HL-60 (cell line): Measurements from ENCODE around the gene SLC18B1.

Experiments used
- GABPA ChIP-seq: IDR thresholded peaks from 2 replicates; pipeline ENCODE4 v1.6.1; 2012; ENCODE audit warnings: low read depth
- POLR2AphosphoS5 ChIP-seq: IDR thresholded peaks from 2 replicates; pipeline ENCODE4 v1.6.1; 2012; ENCODE audit warnings: low read depth
- REST ChIP-seq: IDR thresholded peaks from 2 replicates; pipeline ENCODE4 v1.6.1; 2012; ENCODE audit warnings: low read depth; ENCODE audit not compliant: insufficient replicate concordance
- TF ChIP-seq, protein P1 (sequence below): IDR thresholded peaks from one replicate; pipeline ENCODE4 v1.5.1; 2011; ENCODE audit warnings: low read length, control low read depth, inconsistent platforms; ENCODE audit not compliant: insufficient read depth

DNA sequence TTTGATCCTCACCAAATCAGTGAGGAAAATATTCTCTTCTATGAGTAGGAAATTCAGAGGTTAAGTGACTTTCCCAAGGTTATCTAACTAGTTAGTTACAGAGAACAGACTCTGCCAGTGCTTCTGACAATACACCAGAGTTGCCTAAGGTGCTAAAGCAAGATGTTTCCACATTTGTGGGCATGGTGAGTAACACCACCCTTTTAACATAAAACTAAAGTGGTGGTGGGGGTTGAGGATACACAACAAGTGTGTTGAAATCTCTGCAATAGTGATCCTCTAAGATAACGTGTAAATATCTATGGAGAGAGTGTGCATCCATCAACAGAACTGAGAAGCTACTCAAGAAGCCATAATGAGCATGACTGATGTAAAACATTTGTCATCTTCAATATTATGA is 52.4 kb downstream of the SLC18B1 start:
- TF ChIP-seq, protein P1, sequence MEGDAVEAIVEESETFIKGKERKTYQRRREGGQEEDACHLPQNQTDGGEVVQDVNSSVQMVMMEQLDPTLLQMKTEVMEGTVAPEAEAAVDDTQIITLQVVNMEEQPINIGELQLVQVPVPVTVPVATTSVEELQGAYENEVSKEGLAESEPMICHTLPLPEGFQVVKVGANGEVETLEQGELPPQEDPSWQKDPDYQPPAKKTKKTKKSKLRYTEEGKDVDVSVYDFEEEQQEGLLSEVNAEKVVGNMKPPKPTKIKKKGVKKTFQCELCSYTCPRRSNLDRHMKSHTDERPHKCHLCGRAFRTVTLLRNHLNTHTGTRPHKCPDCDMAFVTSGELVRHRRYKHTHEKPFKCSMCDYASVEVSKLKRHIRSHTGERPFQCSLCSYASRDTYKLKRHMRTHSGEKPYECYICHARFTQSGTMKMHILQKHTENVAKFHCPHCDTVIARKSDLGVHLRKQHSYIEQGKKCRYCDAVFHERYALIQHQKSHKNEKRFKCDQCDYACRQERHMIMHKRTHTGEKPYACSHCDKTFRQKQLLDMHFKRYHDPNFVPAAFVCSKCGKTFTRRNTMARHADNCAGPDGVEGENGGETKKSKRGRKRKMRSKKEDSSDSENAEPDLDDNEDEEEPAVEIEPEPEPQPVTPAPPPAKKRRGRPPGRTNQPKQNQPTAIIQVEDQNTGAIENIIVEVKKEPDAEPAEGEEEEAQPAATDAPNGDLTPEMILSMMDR = no peak
- no peak for TF ChIP-seq POLR2AphosphoS5
- TF ChIP-seq REST = no peak
- no peak for TF ChIP-seq GABPA
